HG02763 (cell line): ENCODE data around the gene ATOH8.

Experiments used
- ATAC-seq: cut with Tn5 transposase; IDR thresholded peaks from one replicate; pipeline ENCODE4 v1.9.1; 2021; ENCODE audit warnings: mild to moderate bottlenecking, moderate library complexity; ENCODE audit not compliant: unreplicated experiment

The ATOH8 gene

GRCh38 chr2:85785027-85785822 lies 31.4 kb downstream of the ATOH8 start:
- no peak for ATAC-seq

DNA sequence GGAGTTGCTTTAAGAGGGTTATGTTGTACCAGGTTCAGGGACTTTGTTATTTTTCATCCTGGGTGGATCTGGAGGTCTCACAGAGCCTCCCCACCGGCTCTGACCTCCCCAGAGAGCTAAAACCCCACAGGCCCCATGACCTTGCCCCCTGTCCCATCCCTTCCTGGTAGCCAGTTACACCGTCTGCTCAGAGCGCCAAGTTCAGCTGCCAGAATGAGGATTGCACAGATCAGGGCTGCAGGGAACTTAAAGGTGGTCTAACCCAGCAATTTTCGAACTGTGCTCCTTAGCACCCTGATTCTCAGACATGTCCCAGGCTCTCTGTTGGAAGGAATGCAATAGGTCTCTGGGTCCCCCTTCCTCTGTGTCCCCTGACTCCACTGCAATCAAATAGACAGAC lies 32.1 kb downstream of the ATOH8 start:
- ATAC-seq: no peak

DNA sequence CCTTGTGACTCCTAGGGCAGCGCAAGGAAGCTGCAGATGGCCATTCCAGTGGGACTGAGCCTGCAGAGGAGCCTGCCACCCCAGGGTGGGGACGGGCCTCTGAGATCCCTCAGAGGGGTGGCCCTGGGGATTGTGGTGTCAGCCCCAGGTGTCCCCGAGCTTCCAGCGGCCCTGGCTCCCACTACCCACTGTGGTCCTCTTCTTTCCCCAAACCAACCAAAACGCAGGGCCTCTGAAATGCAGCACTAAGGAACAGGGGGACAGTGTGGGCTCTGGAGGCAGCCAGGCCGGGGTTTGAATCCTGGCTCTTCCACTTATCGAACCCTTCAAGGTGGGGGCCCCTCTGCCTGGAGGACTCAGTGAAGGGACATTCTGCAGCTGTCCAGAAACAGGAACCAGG lies 32.7 kb downstream of the ATOH8 start:
- no peak for ATAC-seq

- ATAC-seq: no peak
Observed at GRCh38 chr2:85786865-85787264, 33.1 kb downstream of the ATOH8 start.

DNA sequence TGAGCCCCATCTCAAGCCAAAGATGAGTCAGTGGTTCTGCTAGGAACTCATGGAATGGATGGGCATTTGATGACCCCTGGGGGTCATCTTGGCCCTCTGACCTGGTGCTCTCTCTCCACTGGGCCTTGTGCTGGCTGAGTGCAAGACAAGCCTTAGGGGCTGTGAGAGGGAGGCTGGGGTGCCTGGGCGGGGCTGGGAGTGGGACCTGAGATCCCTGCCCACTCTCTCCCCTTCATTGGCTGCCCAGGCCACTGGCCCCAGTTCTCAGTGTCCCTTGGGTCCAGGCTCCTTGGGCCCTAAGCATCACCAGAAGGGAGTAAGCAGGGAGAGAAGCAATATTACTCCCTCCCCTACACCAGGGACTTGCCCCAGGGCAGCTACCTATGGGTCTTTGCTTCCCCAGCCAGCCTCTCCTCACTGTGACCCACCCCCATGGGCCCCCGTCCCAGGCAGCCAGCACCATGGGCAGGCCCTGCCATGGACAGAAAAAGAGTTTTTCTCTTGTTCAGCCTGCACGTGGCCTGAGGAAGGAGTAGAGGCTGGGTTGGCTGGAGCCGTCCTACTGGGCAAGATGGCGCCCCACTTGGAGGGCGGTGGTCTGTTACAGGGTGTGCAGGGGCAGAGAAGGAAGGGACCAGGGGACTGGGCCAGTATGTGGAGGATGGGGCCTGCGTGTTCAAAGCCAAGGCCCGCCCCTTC lies 33.6 kb downstream of the ATOH8 start:
- ATAC-seq: no peak

DNA sequence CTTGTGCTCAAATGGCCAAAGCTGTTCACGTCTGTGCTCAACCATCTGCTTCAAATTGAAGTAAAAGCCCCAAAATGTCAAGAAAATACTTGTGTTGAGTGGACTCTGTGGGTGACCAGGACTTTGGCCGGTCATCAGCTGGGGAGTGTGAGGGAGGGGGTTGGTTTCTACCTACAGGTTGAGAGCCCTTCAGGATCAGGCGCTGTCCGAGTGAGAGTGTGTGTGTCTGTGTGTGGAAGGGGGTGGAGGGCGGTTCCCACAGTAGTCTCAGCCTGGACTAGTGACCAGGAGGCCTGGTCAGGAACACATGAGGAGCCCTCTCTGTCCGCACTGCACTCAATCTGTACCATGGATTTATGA lies 34.2 kb downstream of the ATOH8 start:
- no peak for ATAC-seq

GRCh38 chr2:85788603-85789002 lies 34.8 kb downstream of the ATOH8 start:
- no peak for ATAC-seq

DNA sequence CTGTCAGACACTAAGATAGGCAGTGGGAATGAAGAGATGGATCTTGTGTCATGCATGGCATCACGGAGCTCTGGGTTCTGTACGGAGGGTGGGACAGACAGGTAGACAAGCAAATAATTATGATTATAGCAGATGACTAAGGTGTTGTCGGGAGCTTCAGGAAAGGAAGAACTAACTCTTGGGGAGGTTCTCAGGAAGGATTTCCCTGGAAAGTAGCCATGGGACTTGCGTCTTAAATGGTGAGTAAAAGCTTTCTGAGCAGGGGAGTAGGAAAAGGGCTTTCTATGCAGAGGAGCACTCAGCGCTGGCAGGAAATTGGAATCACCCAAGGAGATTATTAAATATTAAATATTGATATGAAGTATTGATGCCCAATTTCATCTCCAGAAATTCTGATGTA lies 35.5 kb downstream of the ATOH8 start:
- no peak for ATAC-seq

- no peak for ATAC-seq
Observed at GRCh38 chr2:85790032-85790431, 36.2 kb downstream of the ATOH8 start.

- no peak for ATAC-seq
Observed at GRCh38 chr2:85790499-85791188, 36.9 kb downstream of the ATOH8 start.

- no peak for ATAC-seq
Observed at GRCh38 chr2:85791704-85792565, 38.1 kb downstream of the ATOH8 start.

- ATAC-seq: no peak
Observed at GRCh38 chr2:85792783-85793441, 39.1 kb downstream of the ATOH8 start.

GRCh38 chr2:85793584-85793983 lies 39.8 kb downstream of the ATOH8 start:
- no peak for ATAC-seq

- no peak for ATAC-seq
Observed at GRCh38 chr2:85794038-85794441, 40.2 kb downstream of the ATOH8 start.

- ATAC-seq: no peak
Observed at GRCh38 chr2:85794491-85795121, 40.8 kb downstream of the ATOH8 start.

DNA sequence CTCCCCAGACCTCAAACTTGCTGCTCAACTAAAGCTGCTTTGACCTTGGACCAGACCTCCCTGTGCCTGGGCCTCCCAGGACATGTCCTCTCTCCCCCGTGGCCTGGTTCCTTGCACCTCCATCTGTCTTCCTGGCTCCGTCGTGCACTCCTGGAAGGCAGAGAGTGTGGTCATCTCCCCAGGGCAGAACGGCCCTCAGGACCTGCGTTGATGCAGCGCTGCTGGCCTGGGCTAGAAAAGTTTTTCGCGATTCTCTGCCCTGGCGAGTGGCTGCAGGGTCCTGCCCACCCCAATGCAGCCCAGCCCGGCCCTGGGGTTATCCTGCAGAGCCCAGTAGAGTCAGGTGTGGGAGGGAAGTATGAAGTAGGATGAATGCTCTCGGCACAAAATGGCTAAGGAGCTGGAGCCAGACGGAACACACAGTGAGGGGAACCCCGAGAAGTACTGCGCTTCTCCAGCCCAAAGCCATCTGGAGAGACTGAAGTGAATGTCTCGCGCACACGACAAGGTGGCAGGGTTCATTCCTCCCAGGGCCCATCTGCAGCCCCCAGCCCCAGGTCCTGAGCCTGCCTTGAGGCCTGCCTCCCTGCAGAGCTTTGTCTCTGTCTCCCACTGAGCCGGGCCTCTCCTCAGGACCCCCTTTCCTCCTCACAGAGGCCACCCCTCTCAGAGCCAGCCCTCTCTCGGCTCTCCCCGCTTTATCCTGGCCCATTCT lies 41.7 kb downstream of the ATOH8 start:
- ATAC-seq: no peak

DNA sequence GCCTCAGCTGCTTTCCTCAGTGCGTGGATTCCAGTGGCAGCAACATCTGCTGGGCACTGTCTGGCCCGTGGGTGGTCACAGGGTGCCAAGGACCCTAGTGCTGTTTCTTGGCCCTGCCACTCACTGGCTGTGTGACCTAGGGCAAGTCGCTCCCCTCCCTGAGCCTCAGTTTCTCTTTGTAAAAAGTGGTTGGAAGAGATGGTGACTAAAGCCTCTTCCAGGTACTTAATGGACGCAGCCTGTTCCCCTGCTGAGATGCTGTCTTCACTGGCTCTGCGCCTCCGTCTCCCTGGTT lies 42.2 kb downstream of the ATOH8 start:
- ATAC-seq: no peak

- no peak for ATAC-seq
Observed at GRCh38 chr2:85796341-85797262, 42.8 kb downstream of the ATOH8 start.

DNA sequence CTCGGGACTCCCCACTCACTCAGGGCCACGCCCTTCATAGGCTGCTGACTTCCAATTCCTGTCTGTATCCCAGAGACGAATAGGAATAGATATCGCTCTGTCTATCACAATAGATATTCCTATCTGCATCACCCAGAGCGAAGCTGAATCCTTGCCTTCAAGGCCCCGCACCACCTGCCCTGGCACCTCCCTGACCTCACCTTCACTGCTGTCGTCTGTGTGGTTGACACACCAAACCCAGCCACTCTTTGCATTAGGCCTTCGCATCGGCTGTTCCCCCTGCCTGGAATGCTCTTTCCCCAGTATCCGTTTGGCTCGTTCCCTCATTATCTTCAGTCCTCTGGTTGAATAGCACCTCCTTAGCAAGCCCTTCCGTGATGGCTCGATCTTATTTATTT lies 43.5 kb downstream of the ATOH8 start:
- ATAC-seq: no peak
